HUDEP-2 (cell line): Measurements from ENCODE around the gene GALNT16.

Experiments
- DNase-seq, 76 experiments: peaks; one replicate each; lab custom pipeline; 2025; ENCODE audit not compliant: unreplicated experiment in 76 of 76; lab: John Stamatoyannopoulos, UW

Gene GALNT16

DNA sequence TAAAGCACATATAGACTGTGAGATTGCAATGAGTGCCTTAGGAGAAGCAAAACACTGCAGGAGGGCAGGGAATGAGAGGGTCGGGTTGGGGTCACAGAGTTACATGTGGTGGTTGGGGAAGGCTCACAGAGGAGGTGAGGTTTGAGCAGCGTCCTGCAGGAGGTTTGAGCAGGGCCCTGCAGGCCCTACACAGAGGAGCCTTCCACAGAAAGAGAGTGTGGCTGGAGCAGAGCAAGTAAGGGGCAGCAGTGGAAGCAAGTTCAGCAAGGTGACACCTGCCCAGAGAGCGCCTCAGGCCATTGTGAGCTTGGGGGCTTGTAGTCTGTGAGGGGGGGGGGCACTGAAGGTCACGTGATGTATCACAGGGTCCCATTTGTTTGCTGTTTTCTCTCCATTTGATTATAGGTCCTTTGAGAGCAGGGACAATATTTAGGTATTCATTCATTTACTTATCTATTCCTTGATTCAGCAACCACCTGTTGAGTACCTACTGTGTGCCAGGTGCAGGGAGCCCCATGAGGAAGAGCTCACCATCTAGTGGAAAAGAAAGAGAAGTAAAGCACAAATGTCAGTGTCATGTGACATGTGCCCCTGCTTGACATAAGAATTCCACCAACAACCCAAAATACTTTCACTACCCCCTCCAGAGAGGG is 56.6 kb downstream of the GALNT16 start:
- no peak for DNase-seq

DNA sequence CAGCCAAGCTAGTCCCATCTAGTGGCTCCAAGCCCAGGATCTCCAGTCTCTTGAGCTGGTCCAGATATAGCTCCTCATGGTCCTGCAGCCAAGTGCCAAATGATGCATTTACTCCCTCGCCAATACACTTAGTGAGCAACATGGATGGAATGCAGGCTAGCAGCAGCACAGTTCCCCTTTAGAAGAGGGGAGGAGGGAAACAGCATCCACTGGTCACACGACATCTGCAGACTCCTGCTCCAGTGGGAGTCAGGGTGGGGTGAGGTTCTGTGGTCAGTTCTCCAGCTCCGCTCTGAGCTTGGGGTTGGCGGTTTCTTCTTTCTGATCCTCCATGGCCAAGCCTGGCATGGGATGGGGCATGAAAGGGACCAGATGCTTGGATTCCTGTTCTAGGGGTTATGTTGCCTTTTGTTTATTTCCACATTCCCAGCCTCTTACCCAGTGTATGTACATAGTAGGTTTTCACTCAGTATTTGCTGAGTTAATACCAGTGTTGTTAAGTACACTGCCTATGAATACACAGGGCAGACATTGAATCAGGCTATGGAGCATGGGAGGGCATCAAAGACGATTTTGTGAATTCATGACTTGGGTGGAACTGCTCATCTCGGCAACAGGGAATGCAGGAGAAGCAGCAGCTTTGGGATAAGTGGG is 57.3 kb downstream of the GALNT16 start:
- no peak for DNase-seq

DNA sequence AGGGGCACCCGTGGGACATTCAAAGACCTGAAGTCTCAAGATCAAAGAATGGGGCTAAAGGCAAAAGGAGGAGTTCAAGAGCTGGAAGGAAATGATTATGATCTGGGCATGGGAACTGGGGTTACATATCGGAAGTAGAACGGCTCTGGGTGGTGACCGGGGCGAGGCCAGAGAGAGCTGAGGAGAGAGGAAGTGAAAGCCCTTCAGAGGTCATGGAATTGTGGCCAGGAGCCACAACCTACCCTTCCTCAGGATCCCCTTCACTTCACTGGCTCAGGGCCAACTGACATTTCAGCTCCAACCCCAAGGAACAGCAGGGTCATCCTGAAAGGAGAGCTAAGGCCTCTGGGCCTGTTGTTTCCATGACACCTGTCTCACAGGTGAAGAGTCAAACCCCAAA is 57.8 kb downstream of the GALNT16 start:
- no peak for DNase-seq

DNA sequence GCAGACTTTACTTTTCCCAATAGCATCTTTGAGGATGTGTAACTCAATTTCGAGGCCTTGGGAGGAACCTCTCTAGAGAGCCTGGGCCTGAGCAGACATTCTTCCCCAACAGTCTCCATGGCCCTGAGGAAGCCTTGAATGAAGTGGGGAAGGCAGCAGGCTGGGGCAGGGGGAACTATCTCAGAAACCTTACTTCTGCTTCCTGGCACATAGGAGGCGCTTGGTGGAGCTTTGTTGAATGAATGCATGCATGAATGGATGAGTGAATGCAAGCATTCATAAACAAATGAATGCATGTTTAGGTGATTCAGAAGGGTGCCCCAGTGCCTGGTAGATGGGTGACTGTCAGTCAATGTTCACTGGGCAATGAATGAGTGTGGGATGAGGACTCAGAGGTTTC is 58.3 kb downstream of the GALNT16 start:
- no peak for DNase-seq

DNA sequence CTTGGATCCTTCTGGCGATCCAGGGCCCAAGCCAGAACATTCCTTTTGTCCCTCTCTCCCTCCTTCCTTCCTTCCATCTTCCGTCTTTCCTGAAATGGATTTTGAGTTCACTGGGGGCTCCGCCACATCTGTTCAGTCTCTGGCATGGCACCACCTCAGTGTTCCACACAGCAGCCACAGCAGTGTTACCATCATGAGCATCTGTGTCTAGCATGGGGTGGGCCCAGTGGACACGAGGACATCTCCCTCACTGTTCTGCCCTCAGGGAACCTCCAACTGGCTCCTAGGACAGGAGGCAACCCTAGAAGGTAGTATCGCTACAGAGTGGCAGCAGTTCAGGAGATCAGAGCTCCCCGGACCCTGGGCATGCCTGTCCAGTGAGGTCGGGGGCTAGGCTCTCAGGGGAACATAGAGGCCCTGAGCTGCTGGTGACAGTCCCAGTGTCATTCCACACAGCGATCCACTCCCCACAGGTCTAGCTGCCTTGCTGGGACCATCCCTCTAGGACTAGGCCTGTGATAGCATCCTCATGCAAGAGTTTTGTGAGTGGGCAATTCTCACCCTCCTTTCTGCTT is 59.0 kb downstream of the GALNT16 start:
- DNase-seq: no peak

DNA sequence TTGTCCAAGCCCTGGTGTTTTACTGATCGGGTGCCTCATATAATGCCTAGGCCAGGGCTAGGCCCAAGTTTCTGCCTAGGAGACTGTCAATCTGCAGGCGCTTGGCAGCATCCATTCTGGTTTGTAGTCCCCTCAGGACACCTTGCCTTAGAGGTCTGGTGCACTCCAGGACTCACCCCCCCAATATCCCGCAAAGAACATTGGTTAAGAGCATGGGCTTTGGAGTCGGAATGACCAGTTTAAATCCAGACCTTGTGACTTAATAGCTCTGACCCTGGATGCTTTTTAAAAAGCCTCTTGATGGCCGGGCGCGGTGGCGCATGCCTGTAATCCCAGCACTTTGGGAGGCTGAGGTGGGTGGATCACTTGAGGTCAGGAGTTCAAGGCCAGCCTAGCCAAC is 60.0 kb downstream of the GALNT16 start:
- DNase-seq: no peak

DNA sequence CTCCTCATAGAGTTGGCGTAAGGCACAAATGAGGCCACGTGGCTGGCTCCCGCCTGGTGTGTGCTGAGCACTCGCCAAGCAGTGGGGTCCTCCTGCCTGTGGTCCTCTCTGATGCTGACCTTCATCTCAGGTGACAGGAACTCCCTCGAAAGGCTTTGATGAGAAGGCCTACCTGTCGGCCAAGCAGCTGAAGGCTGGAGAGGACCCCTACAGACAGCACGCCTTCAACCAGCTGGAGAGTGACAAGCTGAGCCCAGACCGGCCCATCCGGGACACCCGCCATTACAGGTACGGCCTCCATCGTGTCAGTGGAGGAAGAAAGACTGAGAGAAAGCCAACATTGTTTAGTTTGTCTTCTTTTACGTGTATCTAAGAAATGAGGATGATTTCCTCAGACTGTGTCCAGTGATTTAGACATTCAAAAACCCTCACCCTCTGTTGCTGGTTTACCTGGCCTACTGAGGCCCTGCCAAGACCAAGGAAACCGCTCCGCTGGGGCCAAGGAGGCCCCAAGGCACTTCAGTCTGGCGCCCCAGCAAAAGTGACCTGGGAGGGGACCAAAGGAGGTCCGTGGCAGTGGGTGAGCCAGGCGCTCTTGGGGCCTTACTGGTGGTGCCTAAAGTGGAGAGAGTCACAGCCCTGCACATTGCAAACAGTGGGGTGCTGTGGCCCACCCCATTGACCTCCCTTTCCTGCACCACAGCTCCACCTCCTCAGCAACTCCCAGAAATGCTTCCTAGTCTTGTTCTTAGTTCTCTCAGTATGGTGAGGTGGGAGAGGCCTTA is 60.8 kb downstream of the GALNT16 start:
- no peak for DNase-seq

DNA sequence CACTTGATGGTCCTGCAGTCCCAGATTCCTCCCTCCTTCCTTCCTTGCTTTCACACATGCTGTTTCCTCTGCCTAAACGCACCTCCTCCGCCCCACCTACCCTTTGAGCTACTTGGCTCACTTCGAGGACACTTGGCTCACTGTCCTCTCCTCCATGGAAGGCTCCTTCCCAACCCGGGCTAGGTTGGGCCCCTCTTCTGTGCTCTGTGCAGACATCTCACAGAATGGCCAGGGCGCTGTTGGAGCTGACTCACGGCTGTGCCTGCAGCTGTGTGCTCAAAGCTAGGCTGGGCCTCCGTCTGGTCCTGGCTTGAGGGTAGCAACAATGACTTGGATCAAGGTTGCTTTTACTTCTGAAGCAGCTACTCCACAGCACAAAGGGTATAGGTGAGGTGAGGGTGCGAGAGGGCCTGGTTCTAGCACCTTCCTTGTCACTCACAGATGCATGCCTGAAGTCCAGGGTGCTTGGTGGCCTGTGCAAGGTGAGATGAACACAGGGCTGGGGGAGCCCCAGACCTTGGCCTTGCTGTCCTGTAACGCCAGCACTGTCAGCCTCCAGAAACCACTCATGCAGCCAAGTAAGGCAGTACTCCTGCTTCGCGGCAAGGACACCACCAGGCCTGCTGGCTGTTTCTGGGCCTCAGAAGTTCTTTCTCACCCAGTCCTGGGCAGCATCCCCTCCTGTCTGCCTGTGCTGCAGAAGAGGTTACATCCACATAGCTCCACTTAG is 61.8 kb downstream of the GALNT16 start:
- no peak for DNase-seq

DNA sequence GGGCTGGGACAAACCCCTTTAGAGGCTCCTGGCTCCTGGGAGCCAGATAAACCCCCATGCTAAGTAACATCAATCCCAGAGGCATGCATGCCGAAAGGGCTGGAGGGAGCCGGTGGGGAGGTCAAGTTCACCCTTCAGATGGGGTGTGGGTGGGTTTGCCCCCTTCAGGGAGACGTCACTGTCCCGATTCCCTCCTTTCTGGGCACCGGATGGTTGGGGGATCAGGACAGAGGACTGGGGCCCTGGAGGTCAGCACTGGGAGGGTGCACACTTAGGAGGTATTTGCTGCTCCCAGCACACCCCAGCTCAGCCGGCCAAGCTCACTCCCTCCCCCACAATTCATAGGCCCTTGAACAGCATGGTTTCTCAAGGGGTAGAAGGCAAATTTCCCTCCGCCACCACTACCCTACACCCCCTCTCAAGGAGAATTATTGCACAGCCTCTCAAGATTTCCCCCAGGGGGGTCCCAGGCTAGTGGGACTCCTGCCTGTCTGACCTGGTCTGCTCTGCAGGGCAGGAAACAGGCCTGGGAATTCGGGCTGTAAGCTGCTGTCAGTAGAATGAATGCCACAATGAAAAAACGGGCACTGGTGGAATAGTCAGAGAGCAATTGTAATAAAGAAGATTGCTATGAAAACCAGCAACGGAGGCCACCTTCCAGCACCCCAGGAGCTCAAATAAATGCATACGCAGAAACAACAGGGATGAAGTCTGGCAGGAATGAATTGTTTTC is 63.5 kb downstream of the GALNT16 start:
- no peak for DNase-seq

DNA sequence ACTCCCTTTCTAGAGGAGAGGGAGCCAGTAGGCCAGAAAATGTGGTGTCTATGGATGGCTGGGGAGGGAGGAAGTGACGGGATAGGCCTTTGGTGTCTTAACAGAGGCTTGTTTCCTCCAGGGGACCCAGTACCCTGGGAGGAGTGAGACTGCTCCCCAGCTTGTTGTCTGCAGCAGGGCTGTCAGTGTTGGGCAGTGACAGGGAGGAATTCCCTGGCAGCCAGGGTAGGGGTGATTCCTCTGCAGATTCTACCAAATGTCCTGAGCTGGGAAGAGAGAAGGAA is 64.0 kb downstream of the GALNT16 start:
- DNase-seq: no peak

DNA sequence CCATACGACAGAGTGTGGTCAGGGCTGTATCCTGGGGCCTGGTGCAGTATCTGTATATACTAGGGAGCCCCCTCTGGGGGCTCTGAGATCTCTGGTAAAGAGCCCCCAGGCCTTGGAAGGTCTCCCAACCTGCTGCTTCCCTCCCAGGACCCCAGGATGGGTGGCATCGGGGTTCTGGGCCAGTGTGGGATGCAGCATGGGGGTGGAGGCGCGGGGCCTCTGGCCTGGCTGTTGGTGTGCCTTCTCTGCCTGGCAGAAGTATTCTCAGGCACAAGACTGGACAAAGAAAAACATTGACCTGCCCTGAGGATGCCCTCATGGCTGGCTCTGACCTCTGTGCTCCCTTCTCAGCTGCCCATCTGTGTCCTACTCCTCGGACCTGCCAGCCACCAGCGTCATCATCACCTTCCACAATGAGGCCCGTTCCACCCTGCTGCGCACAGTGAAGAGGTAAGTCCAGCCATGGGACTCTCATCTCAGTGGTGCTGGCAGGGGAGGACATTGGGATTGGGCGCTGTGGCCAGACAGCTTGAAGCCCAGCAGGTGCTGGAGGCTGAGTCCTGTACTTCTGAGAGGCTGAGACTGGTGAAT is 64.5 kb downstream of the GALNT16 start:
- no peak for DNase-seq

DNA sequence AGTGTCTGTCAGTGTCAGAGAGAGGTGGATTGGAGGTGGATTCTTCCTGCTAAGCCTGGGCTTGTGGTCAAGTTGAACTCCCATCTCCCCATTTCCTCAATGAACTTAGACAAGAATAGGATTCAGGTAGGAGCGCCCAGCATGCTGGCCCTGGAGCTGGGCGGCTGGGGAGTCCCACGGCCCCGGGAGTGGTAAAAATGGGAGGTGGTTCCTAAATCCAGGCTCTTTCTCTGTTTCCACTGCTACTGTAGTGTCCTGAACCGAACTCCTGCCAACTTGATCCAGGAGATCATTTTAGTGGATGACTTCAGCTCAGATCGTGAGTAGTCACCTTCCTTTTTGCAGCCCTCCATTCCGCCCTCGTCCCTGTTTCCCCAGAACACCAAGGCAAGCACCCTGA is 65.1 kb downstream of the GALNT16 start:
- no peak for DNase-seq

DNA sequence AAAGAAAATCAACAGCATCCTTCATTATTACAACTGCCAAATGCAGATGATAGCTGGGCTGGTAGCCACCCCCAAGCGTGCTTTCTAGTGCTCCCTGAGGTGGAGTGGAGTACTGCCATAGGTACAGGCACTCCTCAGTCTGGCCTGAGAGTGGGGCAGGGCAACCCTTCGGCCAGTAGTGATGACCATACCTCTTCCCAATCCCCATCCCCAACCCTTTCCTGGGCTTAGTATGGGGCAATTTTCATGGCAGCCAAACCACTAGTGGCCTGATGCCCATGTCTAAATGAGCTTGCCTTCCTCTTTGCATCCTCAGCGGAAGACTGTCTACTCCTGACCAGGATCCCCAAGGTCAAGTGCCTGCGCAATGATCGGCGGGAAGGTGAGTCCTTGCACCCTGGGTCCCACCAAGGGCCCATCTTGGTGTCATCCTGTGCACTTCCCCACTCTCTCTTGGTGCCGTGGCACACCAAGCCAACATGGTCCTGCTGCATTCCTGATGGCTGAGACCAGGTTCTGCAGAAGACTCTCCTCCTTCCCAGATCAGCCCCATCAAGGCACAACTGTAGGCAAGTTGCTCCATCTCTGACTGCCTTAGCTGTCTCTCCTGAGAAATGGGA is 65.8 kb downstream of the GALNT16 start:
- DNase-seq: no peak

DNA sequence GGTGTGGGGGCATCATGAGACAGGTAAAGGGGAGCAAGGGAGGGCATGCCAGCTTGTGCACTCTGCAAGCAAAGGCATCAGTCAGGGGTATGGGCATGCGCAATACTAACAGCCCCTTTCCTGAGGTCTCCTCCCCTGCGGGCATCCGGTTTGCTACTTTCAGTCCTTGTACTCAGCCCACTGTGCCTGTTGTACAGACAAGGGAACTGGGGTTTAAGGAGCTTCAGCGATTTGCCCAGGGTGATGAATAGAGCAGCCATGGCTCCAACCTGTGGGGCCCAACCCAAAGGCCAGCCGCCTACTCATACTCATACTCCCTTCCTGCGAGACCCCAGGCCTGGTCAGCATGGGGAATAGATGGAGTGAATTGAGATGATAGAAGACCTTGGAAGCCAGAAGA is 66.7 kb downstream of the GALNT16 start:
- DNase-seq: no peak

DNA sequence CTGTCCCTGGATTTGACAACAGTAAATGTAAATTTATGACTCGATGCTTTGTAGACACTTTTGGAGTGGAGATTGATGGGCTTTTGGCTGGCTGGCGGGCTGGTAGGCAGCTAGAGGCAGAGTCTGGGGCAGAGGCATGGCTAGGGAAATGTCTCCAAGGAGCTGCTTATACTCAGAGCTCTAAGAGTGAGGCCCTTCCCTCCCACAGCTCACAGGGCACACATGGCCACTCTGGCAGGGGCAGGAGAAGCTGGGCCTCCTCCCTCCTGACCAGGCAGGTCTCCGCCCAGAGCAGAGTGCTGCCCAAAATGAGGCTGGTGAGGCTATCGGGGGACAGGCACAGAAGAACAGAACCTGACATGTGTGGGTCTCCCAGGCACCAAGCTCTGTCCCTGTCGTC is 67.5 kb downstream of the GALNT16 start:
- no peak for DNase-seq

DNA sequence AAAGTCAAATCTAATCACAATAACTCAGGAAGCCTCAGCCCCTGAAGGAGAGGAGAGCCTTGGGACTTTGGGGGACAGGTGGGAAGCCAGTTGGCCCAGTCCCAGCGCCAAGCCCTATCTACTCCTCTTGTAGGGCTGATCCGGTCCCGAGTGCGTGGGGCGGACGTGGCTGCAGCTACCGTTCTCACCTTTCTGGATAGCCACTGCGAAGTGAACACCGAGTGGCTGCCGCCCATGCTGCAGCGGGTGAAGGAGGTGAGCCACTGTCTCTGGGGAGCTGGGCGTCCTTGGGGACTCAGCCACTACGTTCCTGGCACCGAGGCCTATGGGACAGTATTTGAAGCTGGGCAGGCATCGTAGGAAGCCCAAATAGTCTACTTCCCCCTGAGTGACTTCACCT is 68.4 kb downstream of the GALNT16 start:
- no peak for DNase-seq

DNA sequence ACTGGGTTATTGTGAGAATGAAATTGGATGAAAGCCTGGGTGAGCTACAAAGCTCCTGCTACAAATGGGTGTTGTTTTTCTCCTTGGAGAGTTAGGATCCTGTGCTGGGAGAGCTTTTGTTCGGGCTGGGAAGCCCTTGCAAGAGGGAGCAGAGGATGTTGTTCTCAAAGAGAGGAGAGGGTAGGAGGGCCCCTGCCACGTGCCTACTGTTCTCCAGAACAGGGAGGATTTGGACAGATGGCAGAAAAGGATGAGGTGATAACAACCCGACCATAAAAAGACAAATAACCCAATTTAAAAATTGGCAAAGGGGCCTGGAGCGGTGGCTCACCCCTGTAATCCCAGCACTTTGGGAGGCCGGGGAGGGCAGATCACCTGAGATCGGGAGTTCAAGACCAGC is 68.8 kb downstream of the GALNT16 start:
- DNase-seq: no peak

DNA sequence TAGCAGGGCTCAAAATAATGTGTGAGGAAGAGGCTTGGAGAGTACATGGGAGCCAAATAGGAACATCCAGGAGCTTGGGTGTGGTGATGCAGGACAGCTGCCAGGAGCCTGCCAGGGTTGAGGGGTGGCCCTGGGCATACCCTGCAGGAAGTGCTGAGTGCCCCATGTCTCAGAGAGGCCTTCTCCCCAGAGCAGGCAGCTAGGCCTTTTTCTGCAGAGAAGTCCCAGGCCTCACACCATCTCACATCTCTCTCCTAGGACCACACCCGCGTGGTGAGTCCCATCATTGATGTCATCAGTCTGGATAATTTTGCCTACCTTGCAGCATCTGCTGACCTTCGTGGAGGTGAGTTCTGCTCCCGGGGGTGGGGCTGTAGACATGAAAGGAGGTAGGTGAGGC is 71.2 kb downstream of the GALNT16 start:
- no peak for DNase-seq

DNA sequence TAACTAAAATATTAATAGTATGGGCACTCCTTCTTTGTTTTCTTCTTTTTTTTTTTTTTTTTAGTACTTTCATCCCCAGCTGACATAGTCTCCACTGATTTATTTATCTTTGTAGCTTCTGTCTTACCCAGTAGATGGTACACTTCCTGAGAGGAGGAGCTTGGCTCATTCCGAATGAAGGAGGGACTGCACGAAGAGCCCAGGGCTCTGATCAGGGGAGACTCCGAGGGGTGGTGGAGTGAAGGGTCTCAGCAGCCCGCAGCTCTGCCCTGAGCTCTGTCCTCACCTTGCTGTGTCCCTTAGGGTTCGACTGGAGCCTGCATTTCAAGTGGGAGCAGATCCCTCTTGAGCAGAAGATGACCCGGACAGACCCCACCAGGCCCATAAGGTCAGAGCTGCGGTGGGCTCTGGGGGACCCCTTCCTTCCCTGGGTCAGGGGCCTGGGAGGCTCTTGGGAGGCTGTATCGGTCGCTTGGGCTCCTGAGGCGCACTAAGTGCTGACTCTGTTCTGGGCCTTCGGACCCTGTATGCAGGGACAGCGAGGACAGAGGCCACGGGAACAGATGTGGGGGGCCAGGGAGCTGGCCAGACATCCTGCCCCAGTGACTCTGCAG is 72.9 kb downstream of the GALNT16 start:
- no peak for DNase-seq
